Left renal cortex interstitium (tissue), 4 donors: ENCODE measurements around the gene IFITM5. TPM values are rescaled to one million over a fixed set of nuclear protein-coding genes. Genes with fewer than 3 reads are reported as not detected.
"Not testable (repeated sequence)": the region's sequence is repeated elsewhere in the genome, so short reads cannot be mapped to it uniquely, and the experiment has no call there.

ENCODE experiments used
- DNase-seq, 4 donors: peaks; one replicate each; pipeline ENCODE4 v3.0.0-alpha.2; 2013; ENCODE audit warnings: low read depth in 4 of 4, low spot score in 2 of 4, missing footprints in 1 of 4
- polyA plus RNA-seq, 4 donors: library from polyadenylated mRNA; unstranded; fragments of 120-200 nt; gene quantifications; one replicate each; pipeline ENCODE4 v1.2.1, GENCODE V29; 2013; ENCODE audit not compliant: insufficient read length in 4 of 4

IFITM5 gene
- polyA plus RNA-seq, 4 donors = 0.21 to 0.65 TPM; not detected in 2

DNA sequence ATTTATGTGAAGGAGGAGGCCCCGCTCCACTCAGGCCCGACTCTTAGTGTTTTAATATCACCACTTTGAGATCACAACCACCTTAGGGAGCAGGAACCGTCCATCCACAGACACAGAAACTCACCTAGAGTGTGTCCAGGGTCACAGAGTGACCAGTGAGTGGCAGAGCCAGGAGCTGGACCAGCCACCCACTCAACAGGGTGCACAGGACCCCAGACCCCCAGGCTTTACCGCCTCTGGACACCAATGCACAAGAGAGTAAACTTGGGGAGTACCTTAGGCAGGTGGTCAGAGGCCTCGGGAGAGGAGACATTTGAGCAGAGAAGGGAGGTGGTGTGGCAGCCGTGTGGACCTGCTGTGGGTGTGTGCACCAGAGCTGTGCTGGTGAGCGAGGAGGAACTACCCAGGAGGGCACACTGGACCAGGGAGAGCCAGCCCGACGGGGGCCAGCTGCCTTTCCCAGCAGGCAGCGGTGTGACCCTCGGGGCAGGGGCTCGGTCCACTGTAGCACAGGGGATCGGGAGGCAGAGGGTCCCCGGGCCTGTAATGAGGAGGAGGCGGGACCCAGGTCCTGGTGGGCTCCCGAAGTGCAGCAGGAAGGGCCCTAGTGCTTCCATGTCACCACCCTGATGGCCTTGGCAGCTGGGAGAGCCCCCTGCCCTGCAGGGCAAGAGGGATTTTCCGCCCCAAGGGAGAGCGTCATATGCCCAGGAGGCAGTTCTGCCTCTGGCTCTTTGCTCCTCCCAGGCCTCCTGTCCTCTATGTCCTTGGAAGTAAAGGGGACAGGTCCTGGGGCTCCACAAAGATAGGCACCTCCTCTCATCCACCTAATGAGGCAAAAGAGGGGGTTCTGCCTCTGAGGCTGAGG lies 28.6 kb downstream of the IFITM5 start:
- DNase-seq = no peak

DNA sequence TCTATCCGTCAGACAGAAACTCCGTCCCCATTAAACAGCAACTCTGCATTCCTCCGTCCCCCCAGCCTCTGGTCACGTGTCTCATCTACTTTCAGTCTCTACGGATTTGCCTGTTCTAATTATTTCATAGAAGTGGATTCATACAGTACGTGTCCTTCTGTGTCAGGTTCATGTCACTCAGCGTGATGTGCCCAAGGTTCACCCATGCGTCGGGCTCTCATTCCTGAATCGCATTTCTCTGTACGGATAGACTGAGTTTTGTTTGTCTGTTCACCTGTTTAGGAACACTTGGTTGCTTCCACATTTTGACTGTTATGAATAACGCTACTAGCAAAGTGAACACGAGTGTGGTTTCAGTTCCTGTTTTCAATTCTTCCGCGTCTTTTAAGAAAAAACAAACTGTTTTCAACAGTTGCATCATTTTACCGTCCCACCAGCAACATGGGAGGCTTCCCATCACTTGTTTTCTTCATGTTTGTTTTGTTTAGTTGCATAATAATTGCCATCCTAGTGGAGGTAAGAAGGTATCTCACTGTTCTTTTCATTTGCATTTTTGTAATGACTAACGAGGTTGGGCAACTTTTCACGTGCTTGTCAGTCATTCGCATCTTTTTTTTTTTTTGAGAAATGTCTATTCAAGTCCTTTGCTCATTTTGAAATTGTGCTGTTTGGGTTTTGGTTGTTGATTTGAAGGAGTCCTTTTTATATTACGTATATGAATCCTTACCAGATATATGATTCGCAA lies 30.0 kb downstream of the IFITM5 start:
- DNase-seq = no peak

DNA sequence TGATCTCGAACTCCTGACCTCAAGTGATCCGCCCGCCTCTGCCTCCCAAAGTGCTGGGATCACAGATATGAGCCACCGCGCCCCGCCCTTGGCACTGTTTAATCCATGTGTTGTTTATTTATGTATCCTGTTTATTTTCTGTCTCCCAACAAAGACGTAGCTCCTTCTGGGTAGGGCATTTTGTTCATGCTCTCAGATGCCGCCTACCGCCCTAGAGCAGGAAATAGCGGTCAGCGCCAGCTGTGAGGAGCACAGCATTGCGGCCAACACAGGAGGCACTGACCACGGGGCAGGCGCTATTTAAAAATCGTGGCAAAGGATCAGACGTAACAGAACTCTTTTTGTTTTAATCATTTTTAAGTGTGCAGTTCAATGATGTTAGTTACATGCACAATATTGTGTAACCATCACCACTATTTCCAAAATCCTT lies 30.6 kb downstream of the IFITM5 start:
- not testable (repeated sequence) for DNase-seq

DNA sequence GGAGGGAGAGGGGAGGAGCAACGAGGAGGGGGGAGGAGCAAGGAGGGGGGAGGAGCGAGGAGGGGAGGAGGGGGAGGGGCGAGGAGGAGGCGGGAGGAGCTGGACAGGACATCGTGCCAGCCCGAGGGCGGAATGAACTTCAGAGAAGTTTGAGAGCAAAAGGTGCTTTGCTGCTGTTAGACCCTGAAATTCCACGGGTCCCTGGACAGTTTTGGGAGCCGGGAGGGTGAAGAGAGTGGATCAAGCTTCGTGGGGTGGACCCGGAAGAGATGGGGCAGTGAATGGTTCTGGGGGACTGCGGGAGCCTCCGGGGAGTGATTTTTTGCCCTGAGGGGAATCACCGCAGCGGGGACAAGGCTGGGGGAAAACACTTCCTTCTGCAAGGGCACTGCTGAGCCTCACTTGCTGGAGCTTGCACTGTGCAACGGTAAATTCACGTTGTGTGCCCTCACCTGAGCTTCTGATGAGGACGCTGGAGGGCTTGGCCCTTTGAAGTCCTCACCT lies 31.8 kb downstream of the IFITM5 start:
- no peak for DNase-seq

DNA sequence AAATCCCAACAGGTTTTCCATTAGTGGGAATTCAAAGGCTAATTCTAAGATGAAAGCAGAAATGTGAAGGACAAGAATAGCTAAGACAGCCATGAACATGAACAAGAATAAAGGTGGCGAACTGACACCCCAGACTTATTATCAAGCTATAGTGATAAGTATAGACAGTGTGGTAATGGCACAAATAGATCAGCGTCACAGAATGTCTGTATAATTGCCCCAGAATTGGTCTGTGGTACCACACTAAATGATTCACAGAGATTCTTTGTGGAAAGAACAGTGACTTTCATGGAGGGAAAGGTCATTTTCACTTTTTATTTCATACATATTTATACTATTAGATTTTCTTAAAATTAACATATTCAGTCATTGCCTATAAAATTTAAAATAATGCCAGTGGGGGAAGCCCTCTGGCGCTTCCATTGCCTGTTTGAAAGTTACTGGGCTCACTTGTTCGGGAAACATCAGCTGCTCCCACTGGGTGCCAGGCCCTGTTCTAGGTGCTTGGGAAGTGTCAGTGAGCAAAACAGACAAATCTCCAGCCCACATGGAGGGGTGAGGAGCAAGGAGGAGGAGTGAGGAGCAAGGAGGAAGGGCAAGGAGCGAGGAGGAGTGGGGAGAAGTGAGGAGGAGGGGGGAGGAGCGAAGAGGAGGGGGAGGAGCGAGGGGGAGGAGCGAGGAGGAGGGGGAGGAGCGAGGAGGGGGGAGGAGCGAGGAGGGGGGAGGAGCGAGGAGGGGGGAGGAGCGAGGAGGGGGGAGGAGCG lies 32.5 kb downstream of the IFITM5 start:
- no peak for DNase-seq

DNA sequence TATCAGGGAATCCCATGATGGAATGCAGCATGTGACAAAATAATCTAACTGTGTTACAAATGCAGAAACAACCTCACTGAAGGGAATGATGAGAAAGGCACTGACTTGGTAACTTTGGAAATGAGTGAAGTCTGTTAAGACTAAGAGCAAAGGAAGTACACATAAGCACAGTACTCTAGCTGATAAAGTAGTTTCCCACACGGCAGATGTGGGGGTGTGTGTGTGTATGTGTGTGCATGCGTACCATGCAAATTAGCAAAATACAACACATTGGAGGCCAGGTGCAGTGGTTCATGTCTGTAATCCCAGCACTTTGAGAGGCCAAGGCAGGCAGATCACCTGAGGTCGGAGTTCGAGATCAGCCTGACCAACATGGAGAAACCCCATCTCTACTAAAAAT lies 37.7 kb downstream of the IFITM5 start:
- no peak for DNase-seq

DNA sequence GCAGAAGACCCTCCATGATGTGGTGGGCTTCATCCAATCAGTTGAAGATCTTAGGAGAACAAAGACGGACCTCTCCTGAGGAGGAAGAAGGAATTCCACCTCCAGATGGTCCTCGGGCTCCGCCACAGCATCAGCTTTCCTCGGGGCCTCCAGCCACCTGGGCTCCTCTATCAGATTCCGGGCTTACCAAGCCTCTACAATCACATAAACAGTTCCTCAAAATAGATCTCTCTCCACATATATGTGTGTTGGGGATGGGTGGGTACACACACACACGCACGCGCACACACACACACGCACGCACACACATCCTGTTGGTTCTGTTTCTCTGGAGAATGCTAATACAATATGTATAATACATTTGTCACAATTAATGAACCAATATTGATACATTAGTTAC lies 39.9 kb downstream of the IFITM5 start:
- no peak for DNase-seq

DNA sequence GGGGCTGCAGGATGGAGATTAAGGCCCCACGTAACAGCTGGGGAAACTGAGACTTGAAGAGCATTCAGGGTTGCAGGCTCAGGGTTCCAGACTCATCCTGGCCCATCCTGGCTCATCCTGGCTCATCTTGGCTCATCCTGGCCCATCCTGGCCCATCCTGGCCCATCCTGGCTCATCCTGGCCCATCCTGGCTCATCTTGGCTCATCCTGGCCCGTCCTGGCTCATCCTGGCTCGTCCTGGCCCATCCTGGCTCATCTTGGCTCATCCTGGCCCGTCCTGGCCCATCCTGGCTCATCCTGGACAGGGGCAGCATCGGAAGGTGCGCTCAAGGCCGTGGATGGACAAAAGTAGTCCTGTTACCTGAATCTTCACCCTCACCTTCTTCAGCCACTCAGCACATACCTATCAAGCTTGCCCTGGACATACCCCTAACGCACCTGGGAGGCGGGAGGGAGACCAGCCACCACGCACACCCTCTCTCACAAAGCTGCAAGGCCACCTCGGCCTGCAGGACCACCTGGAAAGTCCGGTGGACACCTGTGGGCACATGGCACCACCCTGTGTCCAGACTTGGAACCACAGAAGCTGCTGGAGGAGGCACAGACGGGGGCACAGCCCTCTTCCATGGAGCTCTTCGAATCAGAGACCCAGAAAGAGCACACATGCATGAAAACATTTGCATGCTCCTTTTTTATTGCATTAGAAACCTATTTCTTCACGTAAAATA lies 41.4 kb downstream of the IFITM5 start:
- DNase-seq = no peak

DNA sequence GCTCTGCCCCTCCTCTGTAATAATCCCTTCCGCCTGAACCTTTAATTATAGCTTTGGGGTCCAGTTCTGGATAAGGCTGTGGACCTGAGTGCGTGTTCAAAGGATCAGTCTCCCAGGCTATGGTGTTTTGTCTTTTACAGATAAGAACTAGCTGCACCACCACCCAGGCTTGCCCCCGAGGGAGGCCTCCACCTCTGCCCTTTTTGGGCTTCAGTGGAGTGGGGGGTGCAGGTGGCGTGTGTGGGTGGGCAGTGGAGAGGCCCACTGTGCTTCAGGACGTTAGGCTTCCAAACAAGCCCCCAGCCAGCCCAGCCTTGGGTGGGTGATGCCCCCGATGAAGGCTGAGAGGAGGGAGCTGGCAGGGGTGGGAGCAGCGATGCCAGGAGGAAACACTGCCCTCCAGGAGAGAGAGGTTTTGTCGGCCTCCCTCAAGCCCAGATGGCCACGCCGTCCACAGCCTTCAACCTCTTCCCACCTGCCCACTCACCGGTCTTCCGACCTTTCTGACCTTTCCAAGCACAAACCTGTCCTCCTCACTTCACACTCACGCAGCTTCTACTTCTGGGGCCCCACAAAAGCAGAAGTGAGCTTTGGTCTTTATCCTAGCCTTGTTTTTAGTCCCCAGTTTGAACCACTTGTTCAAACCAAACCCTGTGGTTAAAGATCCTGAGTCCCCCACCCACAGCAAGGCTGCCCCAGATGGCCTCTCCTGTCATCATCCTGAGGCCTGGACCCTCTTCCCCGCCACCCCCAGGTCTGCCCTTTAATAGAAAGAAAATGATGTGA lies 42.2 kb downstream of the IFITM5 start:
- DNase-seq = no peak

DNA sequence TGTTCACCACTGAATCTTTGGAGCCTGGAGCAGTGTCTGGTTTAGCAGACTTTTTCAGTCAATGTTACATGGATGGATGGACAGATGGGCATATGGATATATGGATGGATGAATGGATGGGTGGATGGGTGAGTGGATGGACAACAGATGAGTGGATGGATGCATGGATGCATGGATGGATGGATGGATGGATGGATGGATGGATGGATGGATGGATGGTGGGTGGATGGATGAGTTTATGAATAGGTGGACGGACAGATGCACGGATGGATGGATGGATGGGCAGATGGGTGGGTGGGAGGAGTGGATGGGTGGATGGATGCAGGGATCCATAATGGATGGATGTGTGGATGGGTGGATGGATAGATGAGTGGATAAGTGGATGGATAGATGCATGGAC lies 43.5 kb downstream of the IFITM5 start:
- DNase-seq = no peak

DNA sequence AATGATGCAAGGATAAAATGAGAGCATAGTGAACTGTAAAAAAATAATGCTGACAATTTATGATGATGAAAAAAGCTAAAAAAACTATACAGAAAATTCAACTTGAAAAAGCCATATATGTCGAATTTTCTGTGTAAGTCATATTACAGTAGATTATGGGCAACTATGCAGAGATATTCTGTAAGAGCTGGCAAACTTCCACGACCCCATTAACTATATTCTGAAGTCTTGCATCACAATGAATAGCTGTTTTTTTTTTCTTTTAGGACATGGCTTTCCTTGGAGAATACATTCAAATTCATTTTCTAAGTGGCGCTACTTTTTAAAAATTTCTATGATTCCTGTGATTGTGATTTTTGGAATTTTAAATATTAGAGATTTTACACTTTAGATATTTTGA lies 44.1 kb downstream of the IFITM5 start:
- no peak for DNase-seq

DNA sequence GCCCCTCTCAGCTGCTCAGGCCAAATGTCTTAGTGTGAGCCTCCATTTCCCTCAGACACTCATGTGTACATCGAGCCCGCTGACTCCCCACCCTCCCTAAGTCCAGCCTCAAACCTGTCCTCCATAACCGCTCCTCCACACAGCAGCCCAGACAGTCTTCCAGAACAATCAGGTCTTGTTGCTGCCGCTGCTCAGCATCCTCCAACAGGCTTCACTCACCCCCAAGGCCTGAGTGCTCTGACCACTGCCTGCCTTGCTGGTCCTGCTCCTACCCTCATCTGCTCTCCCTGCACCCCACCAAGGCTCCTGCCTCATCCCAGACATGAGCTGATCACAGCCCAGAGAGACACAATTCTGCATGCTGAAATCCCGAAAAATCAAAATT lies 45.4 kb downstream of the IFITM5 start:
- no peak for DNase-seq

DNA sequence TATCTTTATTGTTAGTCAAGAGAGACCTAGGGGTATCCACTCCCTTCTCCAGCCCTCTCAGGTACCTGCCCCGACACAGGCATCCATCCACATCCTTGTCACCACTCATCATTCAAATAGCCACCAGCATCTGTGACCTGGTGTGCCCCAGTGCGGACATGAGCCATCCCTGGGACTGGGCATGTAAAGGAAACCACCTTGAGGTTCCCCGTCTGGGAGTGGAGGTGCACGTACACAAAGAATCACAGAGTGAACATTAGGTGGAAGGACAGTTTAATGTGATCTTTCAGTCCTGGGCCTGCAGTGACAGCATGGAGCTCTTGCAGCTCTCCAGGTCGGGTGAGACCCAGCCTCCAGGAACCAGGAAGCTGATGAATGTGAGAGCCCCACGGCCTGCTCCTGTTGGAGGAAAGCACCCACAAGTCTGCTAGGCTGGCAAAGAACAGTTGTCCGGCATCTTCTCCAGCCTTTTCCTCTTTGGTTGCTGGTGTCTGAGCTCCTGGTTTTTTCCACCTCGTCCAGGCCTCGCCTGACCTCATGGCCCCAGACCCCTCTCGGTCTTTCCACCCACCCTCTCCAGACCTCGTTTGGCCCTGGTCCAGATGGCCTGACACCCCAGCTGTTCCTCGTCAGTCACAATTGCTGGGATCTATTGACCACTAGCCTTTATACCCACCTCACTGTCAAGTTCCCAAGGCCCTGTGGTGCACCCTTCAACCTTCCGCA lies 46.0 kb downstream of the IFITM5 start:
- DNase-seq = no peak

DNA sequence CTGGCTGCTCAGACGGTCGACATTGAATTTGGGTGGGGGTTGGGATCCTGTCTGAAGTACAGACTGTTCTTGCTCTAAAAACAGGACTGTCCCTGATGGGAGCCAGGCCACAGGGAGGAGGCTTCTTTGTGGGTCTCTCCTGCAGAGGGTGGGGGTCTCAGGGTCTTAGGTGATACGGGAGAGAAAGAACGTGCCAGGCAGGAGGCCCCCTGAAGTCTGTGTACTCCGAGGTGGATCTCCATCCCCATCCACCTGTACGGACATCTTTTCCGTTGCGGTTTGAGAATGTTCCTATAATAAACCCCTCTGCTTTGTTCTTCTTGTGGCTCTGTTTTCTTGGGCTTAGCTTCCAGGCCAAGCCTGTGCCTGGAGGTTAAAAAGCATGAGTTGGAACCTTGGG lies 46.7 kb downstream of the IFITM5 start:
- no peak for DNase-seq

DNA sequence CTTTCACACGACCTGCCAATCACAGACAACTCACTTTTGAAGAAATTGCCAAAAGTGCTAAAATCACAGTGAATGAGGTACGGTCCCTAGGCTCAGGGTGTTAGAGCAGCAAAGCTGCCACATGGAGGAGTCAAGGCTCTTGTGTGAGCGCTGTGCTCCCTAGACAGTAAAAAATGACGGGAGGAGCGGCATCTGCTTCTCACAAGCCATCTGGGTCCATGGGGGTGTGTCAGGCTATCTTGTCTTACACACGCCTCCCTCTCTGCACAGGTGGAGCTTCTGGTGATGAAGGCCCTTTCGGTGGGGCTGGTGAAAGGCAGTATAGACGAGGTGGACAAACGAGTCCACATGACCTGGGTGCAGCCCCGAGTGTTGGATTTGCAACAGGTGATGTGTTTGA lies 47.8 kb downstream of the IFITM5 start:
- no peak for DNase-seq

DNA sequence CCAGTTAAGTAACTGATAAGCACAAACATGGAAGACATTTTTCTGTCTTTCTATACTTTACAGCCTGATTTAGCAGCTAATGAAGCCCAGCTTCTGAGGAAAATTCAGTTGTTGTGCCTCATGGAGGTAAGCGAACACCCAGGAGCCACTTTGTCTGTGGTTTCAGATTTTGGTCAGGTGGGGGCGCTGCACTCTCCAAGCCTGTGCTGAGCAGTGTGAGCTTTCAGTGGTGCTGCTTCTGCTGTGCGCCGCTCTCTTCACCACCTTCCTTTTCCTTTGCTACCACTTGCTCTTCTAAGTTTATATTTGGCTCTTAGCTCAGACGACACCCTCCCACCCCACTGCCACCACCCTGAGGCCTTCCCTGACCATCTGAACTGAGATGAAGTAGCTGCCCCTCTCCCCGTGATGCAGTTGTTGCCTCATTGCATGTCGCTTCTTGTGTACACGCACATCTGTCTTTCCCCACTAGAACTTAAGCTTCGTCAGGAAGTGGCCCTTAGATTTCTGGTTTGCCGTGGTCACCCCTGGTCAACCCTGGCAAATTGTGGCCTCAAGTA lies 48.5 kb downstream of the IFITM5 start:
- no peak for DNase-seq

DNA sequence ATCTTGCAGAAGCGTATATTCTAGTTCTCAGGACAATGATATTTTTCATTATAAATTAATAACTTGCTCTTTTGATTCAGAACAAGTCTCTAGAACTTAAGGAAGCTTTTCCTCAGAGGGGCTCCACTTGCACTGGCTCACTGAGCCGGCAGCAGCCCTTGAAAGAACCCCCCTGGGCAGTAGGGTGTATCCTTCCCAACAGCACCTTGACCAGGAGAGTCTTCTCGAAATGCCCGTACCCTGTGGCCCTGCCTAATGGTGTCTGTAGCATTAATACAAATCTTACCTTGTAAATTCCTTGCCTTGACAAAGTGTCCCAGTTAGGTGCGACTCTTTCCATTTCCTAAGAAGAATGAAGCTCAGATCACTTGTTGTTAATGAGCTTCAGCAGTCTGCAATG lies 49.1 kb downstream of the IFITM5 start:
- no peak for DNase-seq

DNA sequence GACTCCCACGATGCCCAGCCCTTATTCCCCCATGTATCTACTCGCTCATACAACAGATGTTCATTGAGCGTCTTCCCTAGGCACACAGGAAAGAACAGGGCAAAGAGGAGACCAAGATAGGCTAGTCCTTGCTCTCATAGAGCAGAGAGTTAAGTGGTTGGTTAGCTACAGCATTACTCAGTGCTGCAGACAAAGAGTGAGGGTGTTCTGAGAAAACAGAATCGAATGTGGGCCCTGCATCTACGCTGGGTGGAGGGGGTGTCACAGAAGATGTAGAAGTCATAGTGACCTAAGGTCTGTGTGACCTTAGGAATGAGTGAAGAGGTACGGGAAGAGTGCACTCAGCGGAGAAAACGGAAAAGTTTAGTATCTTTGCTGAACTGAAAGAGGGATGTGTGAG lies 50.3 kb downstream of the IFITM5 start:
- DNase-seq = no peak
